ENCODE results near the gene ANKRD11. TPM values are rescaled to one million over a fixed set of nuclear protein-coding genes. Genes with fewer than 3 reads are reported as not detected.

The ANKRD11 gene
- total RNA-seq, 1 experiment from 2014 or later = 48.0 TPM

DNA sequence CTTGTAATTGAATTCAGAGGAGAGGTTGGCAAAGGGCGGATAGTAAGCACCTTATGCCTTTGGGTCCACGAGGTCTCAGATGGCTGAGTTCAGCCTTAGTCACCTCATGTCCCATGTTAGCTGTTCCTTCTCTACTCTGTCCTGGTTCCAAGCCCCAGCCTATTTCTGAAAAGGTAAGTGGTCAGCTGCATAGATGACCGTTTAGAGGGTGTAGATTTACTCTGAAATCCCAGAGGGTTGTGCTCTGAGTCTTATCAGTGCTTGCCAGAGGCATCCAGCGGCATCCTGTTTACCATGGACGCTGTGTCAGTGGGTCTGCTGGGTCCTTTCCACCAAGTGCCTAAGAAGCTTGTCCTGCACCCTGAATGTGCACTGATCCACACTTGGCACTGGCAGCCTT lies 271.0 kb downstream of the ANKRD11 start:
- no peak for DNase-seq (ENCODE audit: low read depth in 1 of 2, low spot score in 2 of 2)
- H3K4me1 ChIP-seq (replicated peaks) = peaks cover 11% of the 10 kb centered on the region
- H3K27ac ChIP-seq = no peak overlapping the region
- no peaks in the 10 kb centered on the region for H3K9me3 ChIP-seq (replicated peaks)
- H3K27me3 ChIP-seq (replicated peaks) = no peaks in the 10 kb centered on the region
- no peak overlapping the region for H3K4me3 ChIP-seq
- H3K36me3 ChIP-seq = peaks cover 52% of the 10 kb centered on the region

Other genes with a start within 250 kb of the ANKRD11 start
- gene SPG7, start 17.8 kb upstream of the ANKRD11 start, total RNA-seq (2014; rRNA removed; shearing (Covaris generic)) = 131 and 144 TPM in 2 replicates
- 2,780 and 5,802 TPM in 2 replicates for gene RPL13, start 70.1 kb upstream of the ANKRD11 start, total RNA-seq (2014; rRNA removed; shearing (Covaris generic))
- 0.84 TPM in 1 of 2 replicates, not detected in the other for gene CPNE7, start 85.2 kb upstream of the ANKRD11 start, total RNA-seq (2014; rRNA removed; shearing (Covaris generic))
- gene DPEP1, start 123.1 kb upstream of the ANKRD11 start, total RNA-seq (2014; rRNA removed; shearing (Covaris generic)) = 6.2 and 10.7 TPM in 2 replicates
- 91.1 and 118 TPM in 2 replicates for gene CHMP1A, start 167.1 kb upstream of the ANKRD11 start, total RNA-seq (2014; rRNA removed; shearing (Covaris generic))
- gene SPATA33, start 167.3 kb upstream of the ANKRD11 start, total RNA-seq (2014; rRNA removed; shearing (Covaris generic)) = 5.5 and 8.3 TPM in 2 replicates
- 26.8 and 29.5 TPM in 2 replicates for gene CDK10, start 196.1 kb upstream of the ANKRD11 start, total RNA-seq (2014; rRNA removed; shearing (Covaris generic))
- gene SPATA2L, start 211.1 kb upstream of the ANKRD11 start, total RNA-seq (2014; rRNA removed; shearing (Covaris generic)) = 12.1 and 18.4 TPM in 2 replicates
- 4.5 and 8.1 TPM in 2 replicates for gene VPS9D1, start 230.3 kb upstream of the ANKRD11 start, total RNA-seq (2014; rRNA removed; shearing (Covaris generic))
- gene ZNF276, start 231.0 kb upstream of the ANKRD11 start, total RNA-seq (2014; rRNA removed; shearing (Covaris generic)) = 7.8 and 16.4 TPM in 2 replicates

Data from SJSA1 (cell line).